GM18517 (cell line): ENCODE data around the gene MAGEF1.

Source experiments
- ATAC-seq: cut with Tn5 transposase; IDR thresholded peaks from one replicate; pipeline ENCODE4 v1.9.1; 2021; ENCODE audit warnings: mild to moderate bottlenecking, moderate library complexity; ENCODE audit not compliant: unreplicated experiment

Gene MAGEF1

GRCh38 chr3:184672977-184673870 is 38.6 kb downstream of the MAGEF1 start:
- no peak for ATAC-seq

GRCh38 chr3:184672335-184672734 is 39.5 kb downstream of the MAGEF1 start:
- no peak for ATAC-seq

DNA sequence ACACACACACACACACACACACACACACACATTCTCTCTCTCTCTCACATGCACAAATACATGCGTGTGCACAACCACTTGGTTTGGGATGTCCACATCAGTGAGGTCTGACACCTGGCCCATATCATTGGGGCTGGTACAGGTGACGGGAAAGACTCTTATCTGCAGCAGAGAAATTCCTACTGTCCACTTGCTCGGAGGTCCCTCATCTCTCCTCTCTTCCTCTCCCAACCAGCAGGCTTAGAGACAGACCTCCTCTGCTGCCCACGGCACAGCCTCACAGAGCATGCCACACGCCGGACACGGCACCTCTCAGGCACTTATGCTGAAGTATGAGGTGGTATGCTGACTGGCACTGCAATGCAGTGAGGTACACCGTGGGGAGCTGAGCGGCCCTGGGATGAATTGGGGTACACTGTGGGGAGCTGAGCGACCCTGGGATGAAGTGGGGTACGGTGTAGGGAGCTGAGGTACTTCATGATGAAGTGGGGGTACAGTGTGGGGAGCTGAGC is 41.7 kb downstream of the MAGEF1 start:
- no peak for ATAC-seq

DNA sequence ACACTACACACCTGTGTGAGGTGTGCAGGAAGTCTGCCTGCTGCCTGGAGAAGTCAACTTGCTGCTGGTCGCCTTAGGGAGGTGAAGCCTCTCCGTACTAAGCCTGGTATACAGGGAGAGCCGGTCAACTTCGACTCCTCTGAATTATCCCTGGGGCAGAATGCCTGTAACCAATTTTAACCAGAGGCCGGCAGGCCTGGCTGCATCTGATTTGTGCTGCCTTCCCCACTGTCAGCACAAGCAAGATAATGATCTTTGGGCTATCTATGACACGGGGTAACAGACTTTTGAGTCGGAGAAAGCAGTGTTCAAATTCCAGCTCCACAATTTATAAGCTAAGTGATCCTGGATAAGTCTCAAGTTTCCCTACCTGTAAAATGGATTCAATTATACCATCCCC is 42.3 kb downstream of the MAGEF1 start:
- ATAC-seq = no peak

DNA sequence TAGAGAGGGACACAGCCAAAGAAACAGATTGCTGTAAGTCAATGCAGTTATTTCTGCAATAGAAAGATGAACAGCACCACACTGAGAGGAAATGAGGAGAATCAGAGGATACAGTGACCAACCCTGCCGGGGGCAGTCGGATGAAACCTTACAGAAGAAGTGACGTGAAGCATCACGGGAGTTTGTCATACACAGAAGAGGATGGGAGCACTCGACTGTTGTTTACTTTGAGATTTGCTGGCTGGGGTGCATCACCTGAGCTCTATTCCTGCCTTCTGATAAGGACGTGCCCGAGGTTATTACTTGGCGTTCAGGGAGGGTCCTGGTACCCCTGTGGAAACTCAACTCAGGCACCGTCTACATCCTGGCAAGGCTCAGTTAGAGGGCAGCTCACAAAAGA is 45.4 kb downstream of the MAGEF1 start:
- no peak for ATAC-seq

DNA sequence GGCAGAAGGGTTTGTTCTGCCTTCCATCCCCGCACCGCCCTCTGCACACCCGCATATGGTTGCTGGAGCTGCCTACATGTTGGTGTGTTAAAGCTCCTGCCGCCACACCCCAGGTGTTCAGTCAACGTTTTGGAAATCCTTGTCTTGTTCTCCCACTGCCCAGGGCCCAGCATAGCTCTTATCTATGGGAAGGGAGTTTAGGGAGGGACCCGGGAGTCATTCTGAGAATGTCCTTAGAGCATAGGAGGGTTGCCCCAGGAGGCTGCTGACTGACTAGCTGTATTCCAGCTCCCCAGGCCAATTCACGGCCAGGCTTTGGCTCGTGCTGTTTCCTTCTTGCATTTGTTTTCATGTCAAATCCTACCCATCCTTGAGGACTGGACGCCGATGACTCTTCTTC is 46.8 kb downstream of the MAGEF1 start:
- no peak for ATAC-seq

- no peak for ATAC-seq
Measured at GRCh38 chr3:184663756-184664155, 48.1 kb downstream of the MAGEF1 start.

- ATAC-seq = no peak
Measured at GRCh38 chr3:184663356-184663755, 48.5 kb downstream of the MAGEF1 start.

DNA sequence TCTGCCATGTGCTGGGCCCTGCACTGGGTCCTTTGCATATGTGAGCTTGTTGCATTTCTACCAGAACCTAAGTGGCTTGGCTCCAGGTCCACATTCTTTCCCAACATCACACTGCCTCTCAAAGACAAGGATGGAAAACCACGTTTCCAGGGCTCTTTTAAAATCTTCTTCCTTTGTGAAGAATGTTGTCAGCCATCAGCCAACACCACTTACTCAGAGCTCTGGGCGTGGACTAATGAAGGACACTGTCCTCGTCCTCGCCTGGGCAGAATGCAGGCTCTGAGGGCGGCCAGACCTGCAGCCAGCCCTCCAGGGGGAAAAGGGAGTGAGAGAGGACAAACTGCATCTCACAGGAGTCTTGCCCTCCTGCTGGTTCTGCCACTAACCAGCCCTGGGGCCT is 49.7 kb downstream of the MAGEF1 start:
- ATAC-seq = no peak

DNA sequence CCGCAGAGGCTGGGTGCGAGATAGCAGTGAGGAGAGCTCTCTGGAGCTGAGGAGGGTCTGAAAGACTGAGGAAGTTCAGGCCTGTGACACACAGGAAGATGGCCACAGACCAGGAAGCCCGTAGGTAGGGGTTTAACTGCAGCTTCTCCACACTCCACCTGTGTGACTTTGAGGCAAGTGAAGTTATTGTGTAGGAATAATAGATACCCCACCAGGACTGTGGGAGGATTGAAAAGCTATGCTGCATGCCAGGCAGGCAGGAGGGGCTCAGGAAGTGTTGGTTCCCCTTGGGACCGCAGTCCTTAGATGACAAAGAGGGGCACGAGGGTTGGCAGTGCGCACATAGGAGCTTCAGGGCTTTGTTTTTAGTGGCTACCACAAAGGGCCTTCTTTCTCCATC is 50.9 kb downstream of the MAGEF1 start:
- no peak for ATAC-seq
